ENCODE data around the gene BRMS1. TPM values are rescaled to one million over a fixed set of nuclear protein-coding genes. Genes with fewer than 3 reads are reported as not detected.

The BRMS1 gene
- total RNA-seq, 1 donor from 2014 or later = 37.8 TPM

DNA sequence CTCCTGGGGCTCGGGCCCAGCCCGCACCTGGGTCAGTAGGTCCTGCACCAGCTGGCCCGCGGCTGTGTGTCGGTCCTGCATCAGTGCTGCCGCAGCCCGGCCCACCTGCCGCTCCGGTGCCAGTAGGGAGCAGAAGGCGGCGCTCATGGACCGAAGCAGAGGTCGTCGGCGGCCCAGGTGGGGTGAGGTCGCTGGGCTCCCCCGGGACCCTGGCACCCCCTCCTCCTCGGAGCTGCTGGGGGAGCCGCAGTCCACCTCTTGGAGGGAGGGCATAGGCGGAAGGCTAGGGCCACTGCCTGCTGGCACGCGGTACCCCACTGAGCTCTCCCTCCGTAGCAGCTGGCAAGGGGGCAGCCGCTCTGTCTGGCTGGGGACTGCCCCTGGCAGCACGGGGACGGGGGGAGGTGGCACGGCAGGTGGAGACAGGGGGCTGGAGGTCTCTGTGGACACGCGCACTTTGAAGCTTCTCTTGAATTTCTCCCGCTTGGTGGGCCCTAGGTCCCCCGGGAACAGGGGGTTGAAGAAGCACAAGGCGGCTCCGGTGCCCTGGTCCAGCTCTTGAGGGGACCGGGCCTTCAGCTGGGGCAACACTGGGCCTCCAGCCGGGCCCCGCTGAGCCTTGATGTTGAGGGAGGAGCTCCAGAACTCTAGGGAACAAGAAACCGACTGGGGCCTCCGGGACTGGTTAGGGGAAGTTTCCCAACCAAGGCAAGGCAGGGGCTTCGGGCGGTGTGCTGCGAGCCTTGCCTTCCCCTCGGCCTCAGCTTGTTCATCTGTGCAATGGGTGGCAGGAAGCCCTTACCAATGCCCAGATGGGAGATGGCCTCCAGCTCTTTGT is 10.1 kb downstream of the BRMS1 start:
- H3K4me3 ChIP-seq = peak overlapping the region; percentile 63
- intact Hi-C loops (cut with DNase I) = no loop called here
- no peaks in the 10 kb centered on the region for H3K27me3 ChIP-seq (ENCODE audit: low read depth)
- ATAC-seq = no peak
- TF ChIP-seq, protein P1, sequence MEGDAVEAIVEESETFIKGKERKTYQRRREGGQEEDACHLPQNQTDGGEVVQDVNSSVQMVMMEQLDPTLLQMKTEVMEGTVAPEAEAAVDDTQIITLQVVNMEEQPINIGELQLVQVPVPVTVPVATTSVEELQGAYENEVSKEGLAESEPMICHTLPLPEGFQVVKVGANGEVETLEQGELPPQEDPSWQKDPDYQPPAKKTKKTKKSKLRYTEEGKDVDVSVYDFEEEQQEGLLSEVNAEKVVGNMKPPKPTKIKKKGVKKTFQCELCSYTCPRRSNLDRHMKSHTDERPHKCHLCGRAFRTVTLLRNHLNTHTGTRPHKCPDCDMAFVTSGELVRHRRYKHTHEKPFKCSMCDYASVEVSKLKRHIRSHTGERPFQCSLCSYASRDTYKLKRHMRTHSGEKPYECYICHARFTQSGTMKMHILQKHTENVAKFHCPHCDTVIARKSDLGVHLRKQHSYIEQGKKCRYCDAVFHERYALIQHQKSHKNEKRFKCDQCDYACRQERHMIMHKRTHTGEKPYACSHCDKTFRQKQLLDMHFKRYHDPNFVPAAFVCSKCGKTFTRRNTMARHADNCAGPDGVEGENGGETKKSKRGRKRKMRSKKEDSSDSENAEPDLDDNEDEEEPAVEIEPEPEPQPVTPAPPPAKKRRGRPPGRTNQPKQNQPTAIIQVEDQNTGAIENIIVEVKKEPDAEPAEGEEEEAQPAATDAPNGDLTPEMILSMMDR (IDR thresholded peaks at IDR 0.05) = no peak
- peaks cover 29% of the 10 kb centered on the region for H3K4me1 ChIP-seq
- no peaks in the 10 kb centered on the region for H3K9me3 ChIP-seq
- H3K27ac ChIP-seq = peak overlapping the region; percentile 82
- H3K36me3 ChIP-seq = peaks cover 47% of the 10 kb centered on the region
- DNase-seq = peak; percentile 55

DNA sequence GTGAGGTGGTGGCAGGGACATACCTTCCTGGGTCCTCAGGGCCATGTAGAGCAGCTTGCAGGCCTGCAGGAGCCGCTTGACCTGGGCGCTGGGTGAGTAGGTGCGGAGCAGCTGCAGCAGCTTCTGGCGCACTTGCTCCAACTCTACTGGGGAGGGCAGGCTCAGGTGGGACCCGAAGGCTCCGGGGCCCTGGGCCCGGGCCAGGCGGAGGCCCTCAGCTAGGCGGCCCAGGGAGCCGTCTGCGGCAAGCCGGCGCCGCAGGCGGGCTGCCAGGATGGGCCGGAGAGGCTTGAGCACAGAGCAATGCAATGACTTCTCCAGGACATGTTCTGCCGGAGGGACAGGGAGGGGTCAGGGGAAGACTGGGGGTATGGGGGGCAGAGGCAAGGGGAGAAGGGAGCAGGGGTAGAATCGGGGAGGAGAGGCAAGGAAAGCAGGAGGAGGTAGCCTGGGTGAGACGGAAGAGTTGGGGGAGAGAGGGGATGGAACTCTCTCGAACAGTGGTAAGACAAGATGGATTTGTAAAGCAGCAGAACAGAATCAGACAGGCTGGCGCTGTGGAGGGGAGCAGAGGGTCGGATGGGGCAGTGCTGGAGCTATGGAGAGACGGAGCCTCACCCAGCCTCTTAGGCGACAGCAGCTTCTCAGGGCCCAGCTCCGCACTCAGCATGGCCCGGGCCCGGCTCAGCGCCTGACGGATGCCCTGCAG is 10.9 kb downstream of the BRMS1 start:
- ATAC-seq = no peak
- DNase-seq = peak; percentile 46

DNA sequence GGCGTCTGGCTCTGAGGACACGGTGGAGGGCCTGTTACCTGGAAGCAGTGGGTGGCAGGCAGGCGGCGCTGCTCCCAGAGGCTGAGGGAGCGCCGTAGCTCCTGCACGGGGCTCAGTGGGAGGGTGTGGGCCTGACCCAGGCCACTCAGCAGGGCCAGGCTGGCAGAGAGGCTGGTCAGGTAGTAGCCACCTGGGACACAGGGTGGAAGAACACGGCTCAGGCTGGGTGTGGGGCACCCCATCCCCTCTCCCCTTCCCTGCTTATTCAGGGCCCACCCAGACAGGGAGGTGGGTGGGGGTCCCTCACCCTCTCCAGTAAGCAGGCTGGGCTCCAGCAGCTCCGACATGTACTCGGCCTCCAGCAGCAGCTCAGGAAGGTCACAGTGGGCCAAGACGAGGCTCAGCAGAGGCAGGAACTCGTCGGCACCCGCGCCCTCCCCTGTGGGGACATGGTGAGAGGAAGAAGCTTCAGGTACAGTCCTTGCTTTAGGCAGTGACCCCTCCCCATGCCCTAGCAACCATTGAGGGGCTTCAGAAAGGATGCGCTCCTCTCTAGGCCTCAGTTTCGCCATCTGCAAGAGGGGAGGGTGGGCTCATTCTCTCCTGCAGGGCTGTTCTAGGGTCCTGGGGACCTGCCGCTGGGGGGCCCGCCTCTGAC is 11.6 kb downstream of the BRMS1 start:
- Histone ChIP-seq H3K9me3 (no peaks in the 10 kb centered on the region), H3K27me3 (ENCODE audit: low read depth) (no peaks in the 10 kb centered on the region), H3K36me3 (peaks cover 32% of the 10 kb centered on the region), H3K4me1 (peaks cover 36% of the 10 kb centered on the region), H3K27ac (no peak overlapping the region), H3K4me3 (no peak overlapping the region)
- intact Hi-C loops (cut with DNase I) = no loop called here
- TF ChIP-seq, protein P1 (IDR thresholded peaks at IDR 0.05) = no peak
- DNase-seq = peak; percentile 30
- no peak for ATAC-seq

More for the DNA sequence above, 10.9 kb downstream of the BRMS1 start:
- H3K9me3 ChIP-seq = no peaks in the 10 kb centered on the region
- H3K4me3 ChIP-seq = no peak overlapping the region
- intact Hi-C loops (cut with DNase I) = no loop called here
- no peaks in the 10 kb centered on the region for H3K27me3 ChIP-seq (ENCODE audit: low read depth)
- TF ChIP-seq, protein P1 (IDR thresholded peaks at IDR 0.05) = no peak
- H3K36me3 ChIP-seq = peaks cover 39% of the 10 kb centered on the region
- H3K27ac ChIP-seq = no peak overlapping the region
- H3K4me1 ChIP-seq = peaks cover 29% of the 10 kb centered on the region

DNA sequence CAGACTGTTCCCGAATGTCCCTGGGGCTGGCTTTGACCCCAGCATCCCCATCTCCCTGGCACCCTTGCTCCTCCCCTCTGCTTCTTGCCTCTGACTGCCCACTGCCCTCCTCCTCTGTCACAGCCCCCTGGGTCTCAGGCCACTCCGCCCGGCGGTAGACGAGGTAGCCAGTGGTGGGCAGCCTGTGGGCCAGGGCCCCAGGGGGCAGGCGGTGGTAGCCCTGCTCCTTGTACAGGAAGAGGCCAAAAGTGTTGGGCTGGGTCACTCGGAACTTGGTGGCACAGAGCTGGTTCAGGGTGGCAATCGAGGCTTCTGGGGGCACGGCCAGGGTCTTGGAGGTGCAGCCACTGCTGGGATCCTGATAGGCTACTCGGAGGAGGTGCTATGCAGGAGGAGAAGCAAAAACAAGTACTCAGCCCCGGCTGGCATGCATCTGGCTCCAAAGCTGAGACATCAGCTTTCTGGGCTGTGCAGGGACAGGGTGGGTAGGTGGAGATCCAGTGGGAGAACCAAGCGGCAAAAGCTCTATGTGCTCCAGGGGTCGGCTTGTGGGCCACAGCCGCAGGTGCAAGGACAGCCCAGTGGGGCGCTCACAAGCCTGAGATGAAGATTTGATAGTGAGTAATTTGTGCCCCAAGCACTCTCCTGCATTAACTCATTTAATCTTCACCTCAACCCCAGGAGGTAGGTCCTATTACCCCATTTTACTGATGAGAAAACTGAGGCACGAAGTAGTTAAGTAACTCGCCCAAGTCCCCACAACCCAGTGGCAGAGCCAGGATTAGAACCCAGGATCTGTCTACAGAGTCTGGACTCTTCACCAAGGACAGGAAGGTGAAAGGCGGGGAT is 12.3 kb downstream of the BRMS1 start:
- no peak overlapping the region for H3K27ac ChIP-seq
- peaks cover 43% of the 10 kb centered on the region for H3K4me1 ChIP-seq
- no peaks in the 10 kb centered on the region for H3K9me3 ChIP-seq
- TF ChIP-seq, protein P1 (IDR thresholded peaks at IDR 0.05) = no peak
- intact Hi-C loops (cut with DNase I) = no loop called here
- DNase-seq (peak; percentile 17), ATAC-seq (no peak)
- peaks cover 25% of the 10 kb centered on the region for H3K36me3 ChIP-seq
- H3K4me3 ChIP-seq = no peak overlapping the region
- no peaks in the 10 kb centered on the region for H3K27me3 ChIP-seq (ENCODE audit: low read depth)
